IMR-90 (cell line): ENCODE results near the gene FAM89B. TPM values are rescaled to one million over a fixed set of nuclear protein-coding genes. Genes with fewer than 3 reads are reported as not detected.

Source experiments
- ATAC-seq: fragments of 200-7000 bp; cut with Tn5 transposase; 2 replicates; pipeline ENCODE4 v1.9.1; 2020; ENCODE audit warnings: low read depth, mild to moderate bottlenecking, moderate library complexity
- BruUV-seq: library from RNA; stranded (reverse); fragments of 400-500 nt; replicated peaks from 2 replicates; lab custom pipeline; 2021; lab: Mats Ljungman, UMichigan
- CTCF ChIA-PET: fragments of 300-600 bp; formaldehyde crosslinking; extraction: SDS; loops from one replicate; lab custom pipeline; 2021; ENCODE audit warnings: antibody characterized with exemption; lab: Yijun Ruan, JAX
- POLR2A ChIA-PET: fragments of 300-600 bp; sonication (Branson Sonifier 250); formaldehyde crosslinking; loops from one replicate; lab custom pipeline; 2022; ENCODE audit warnings: antibody characterized with exemption; ENCODE audit not compliant: unreplicated experiment; lab: Charles Lee
- DNase-seq: peaks from one replicate; pipeline ENCODE4 v3.0.0; 2013
- H2AFZ ChIP-seq: replicated peaks from 2 replicates; pipeline ENCODE3; 2013; ENCODE audit warnings: low read length, mild to moderate bottlenecking; ENCODE audit not compliant: poor library complexity
- H2AK5ac ChIP-seq: 2 replicates; pipeline ENCODE4 v1.6.1; 2013; ENCODE audit warnings: low read depth, low read length, inconsistent platforms
- H2AK9ac ChIP-seq: replicated peaks from 2 replicates; pipeline ENCODE3; 2013; ENCODE audit warnings: mild to moderate bottlenecking, low read depth, low read length, moderate library complexity; ENCODE audit not compliant: poor library complexity
- H2BK120ac ChIP-seq: 2 replicates; pipeline ENCODE4 v1.6.1; 2013; ENCODE audit warnings: low read depth, low read length, inconsistent platforms
- H2BK15ac ChIP-seq: 3 replicates; pipeline ENCODE4 v1.6.1; 2013; ENCODE audit warnings: low read depth, low read length, inconsistent platforms
- H2BK20ac ChIP-seq: 2 replicates; pipeline ENCODE4 v1.6.1; 2013; ENCODE audit warnings: low read depth, mild to moderate bottlenecking, inconsistent platforms, low read length, moderate library complexity
- H2BK5ac ChIP-seq: 2 replicates; pipeline ENCODE4 v1.6.1; 2013; ENCODE audit warnings: mild to moderate bottlenecking, low read depth, low read length, inconsistent platforms; ENCODE audit not compliant: poor library complexity, severe bottlenecking
- H3K14ac ChIP-seq: replicated peaks from 2 replicates; pipeline ENCODE4 v1.6.1; 2013; ENCODE audit warnings: low read depth, low read length, inconsistent platforms
- H3K18ac ChIP-seq: 2 replicates; pipeline ENCODE4 v1.6.1; 2013; ENCODE audit warnings: low read depth, low read length, control low read depth
- H3K23ac ChIP-seq: 2 replicates; pipeline ENCODE4 v1.6.1; 2013; ENCODE audit warnings: low read depth, low read length, inconsistent platforms
- H3K27ac ChIP-seq: 2 replicates; pipeline ENCODE4 v1.5.1; 2013; ENCODE audit warnings: mild to moderate bottlenecking, control low read depth, low read length; ENCODE audit not compliant: insufficient read depth
- H3K27me3 ChIP-seq: 2 replicates; pipeline ENCODE4 v1.6.1; 2013; ENCODE audit warnings: low read length; ENCODE audit not compliant: control insufficient read depth, insufficient read depth
- H3K36me3 ChIP-seq: 2 replicates; pipeline ENCODE4 v1.6.1; 2013; ENCODE audit warnings: low read length, mixed read lengths; ENCODE audit not compliant: control insufficient read depth, insufficient read depth
- H3K4ac ChIP-seq: 2 replicates; pipeline ENCODE4 v1.6.1; 2013; ENCODE audit warnings: low read depth, low read length, inconsistent platforms
- H3K4me1 ChIP-seq: 2 replicates; pipeline ENCODE4 v1.6.1; 2013; ENCODE audit warnings: low read length, mixed read lengths; ENCODE audit not compliant: control insufficient read depth, insufficient read depth
- H3K4me2 ChIP-seq: 2 replicates; pipeline ENCODE4 v1.6.1; 2013; ENCODE audit warnings: low read depth, mild to moderate bottlenecking, control low read depth, low read length, moderate library complexity
- H3K4me3 ChIP-seq: 2 replicates; pipeline ENCODE4 v1.5.1; 2013; ENCODE audit warnings: low read depth, mild to moderate bottlenecking, control low read depth, low read length, moderate library complexity; ENCODE audit not compliant: insufficient read depth
- H3K56ac ChIP-seq: 2 replicates; pipeline ENCODE4 v1.6.1; 2013; ENCODE audit warnings: low read length, inconsistent platforms; ENCODE audit not compliant: insufficient read depth; ENCODE audit errors: extremely low read depth
- H3K79me1 ChIP-seq, 2 experiments: 2 replicates each; pipeline ENCODE4 v1.6.1; 2013; ENCODE audit warnings: low read length in 2 of 2, inconsistent platforms in 1 of 2, low read depth in 1 of 2
- H3K9ac ChIP-seq: 2 replicates; pipeline ENCODE4 v1.6.1; 2013; ENCODE audit warnings: low read depth, low read length, control low read depth
- H3K9me1 ChIP-seq: 2 replicates; pipeline ENCODE4 v1.6.1; 2013; ENCODE audit warnings: low read length, inconsistent platforms; ENCODE audit not compliant: insufficient read depth
- H3K9me3 ChIP-seq: 2 replicates; pipeline ENCODE4 v1.6.1; 2013; ENCODE audit warnings: low read length; ENCODE audit not compliant: control insufficient read depth, insufficient read depth
- H4K20me1 ChIP-seq: 2 replicates; pipeline ENCODE4 v1.6.1; 2013; ENCODE audit warnings: low read length, inconsistent platforms; ENCODE audit not compliant: insufficient read depth
- H4K5ac ChIP-seq: 2 replicates; pipeline ENCODE4 v1.6.1; 2013; ENCODE audit warnings: mild to moderate bottlenecking, low read depth, low read length, control low read depth
- H4K8ac ChIP-seq, 2 experiments: 2 replicates each; pipeline ENCODE4 v1.6.1; 2013; ENCODE audit warnings: low read depth in 2 of 2, low read length in 2 of 2, control low read depth in 1 of 2, inconsistent platforms in 1 of 2
- H4K91ac ChIP-seq: 2 replicates; pipeline ENCODE4 v1.6.1; 2013; ENCODE audit warnings: low read depth, low read length, inconsistent platforms; ENCODE audit not compliant: insufficient read depth
- BHLHE40 ChIP-seq: fragments of 150-350 bp; IDR thresholded peaks from 2 replicates; pipeline ENCODE4 v1.6.1; 2016; ENCODE audit warnings: mild to moderate bottlenecking, low read depth, low read length
- ELK1 ChIP-seq: fragments of 150-350 bp; IDR thresholded peaks from 2 replicates; pipeline ENCODE4 v1.6.1; 2016; ENCODE audit warnings: low read depth, mild to moderate bottlenecking, low read length, moderate library complexity, borderline replicate concordance
- FOS ChIP-seq: fragments of 150-350 bp; IDR thresholded peaks from 2 replicates; pipeline ENCODE4 v1.6.1; 2016; ENCODE audit warnings: low read depth, low read length
- MAFK ChIP-seq: IDR thresholded peaks from 2 replicates; pipeline ENCODE4 v1.6.1; 2012; ENCODE audit warnings: low read depth, low read length, improper control_type of control experiment
- RAD21 ChIP-seq: IDR thresholded peaks from 2 replicates; pipeline ENCODE4 v1.6.1; 2012; ENCODE audit warnings: low read length, improper control_type of control experiment
- RCOR1 ChIP-seq: IDR thresholded peaks from 2 replicates; pipeline ENCODE4 v1.6.1; 2012; ENCODE audit warnings: mild to moderate bottlenecking, low read length, improper control_type of control experiment; ENCODE audit not compliant: insufficient replicate concordance
- SMC3 ChIP-seq: fragments of 150-350 bp; IDR thresholded peaks from 2 replicates; pipeline ENCODE4 v1.6.1; 2016; ENCODE audit warnings: low read depth, mild to moderate bottlenecking, antibody characterized with exemption, low read length, moderate library complexity
- WGBS, 2 experiments: methylation state at CpG; one replicate each; pipeline versions ENCODE4 v1.1.5 to v1.1.7; 2013; ENCODE audit warnings: missing lambda C conversion rate in 2 of 2; ENCODE audit not compliant: insufficient read length in 1 of 2; ENCODE audit errors: extremely low coverage in 2 of 2; 5-methylcytosine and 5-hydroxymethylcytosine counted together
- dilution Hi-C: fragments of 300-500 bp; cut with HindIII; formaldehyde crosslinking; loops from one replicate; pipeline ENCODE4 v1.14.3; 2018; ENCODE audit warnings: low sequenced_read_pairs; ENCODE audit not compliant: unreplicated experiment
- in situ Hi-C: fragments of 300-500 bp; cut with MboI; formaldehyde crosslinking; loops from 3 replicates; pipeline ENCODE4 v1.14.3; 2019; ENCODE audit warnings: low sequenced_read_pairs, inconsistent platforms, mixed read lengths
- intact Hi-C: fragments of 100-400 bp; cut with micrococcal nuclease; formaldehyde crosslinking; loops from 2 replicates; pipeline ENCODE4 v1.10.0; 2022
- polyA plus RNA-seq, 3 experiments: library from polyadenylated mRNA; depleted of rRNA; stranded (reverse); fragments of >200 nt; gene quantifications; 2 replicates each; pipeline ENCODE4 v1.2.3, GENCODE V29; 2012; ENCODE audit warnings: low replicate concordance in 1 of 3
- total RNA-seq: library from RNA; depleted of rRNA; stranded (reverse); fragments of >200 nt; gene quantifications from 2 replicates; pipeline ENCODE4 v1.2.3, GENCODE V29; 2012

Gene FAM89B
- total and polyA plus RNA-seq, 2 of the 4 experiments (the other 2 are of a cell fraction) = 12.0 to 65.5 TPM

- Histone ChIP-seq H3K9me1 (no peaks in the 10 kb centered on the region), H3K56ac (no peak overlapping the region), H4K20me1 (peaks cover 5% of the 10 kb centered on the region), H2BK5ac (no peak overlapping the region), H2AK9ac (peak overlapping the region; percentile 55), H3K27ac (no peak overlapping the region), H3K4me1 (peaks cover 4% of the 10 kb centered on the region), H3K18ac (no peak overlapping the region), H3K14ac (no peak overlapping the region), H3K9ac (no peak overlapping the region), H3K23ac (no peak overlapping the region), H2BK15ac (no peak overlapping the region), H3K27me3 (no peaks in the 10 kb centered on the region), H2AFZ (peak overlapping the region; percentile 81), H3K4me3 (no peak overlapping the region), H3K4ac (no peak overlapping the region), H3K79me1 (peaks cover 0 to 16% of the 10 kb centered on the region in 2 experiments; a peak in 1 of 4 replicates), H4K5ac (no peak overlapping the region), H4K91ac (no peak overlapping the region), H3K4me2 (no peak overlapping the region), H2BK120ac (no peak overlapping the region), H2BK20ac (no peak overlapping the region), H3K9me3 (no peaks in the 10 kb centered on the region), H3K36me3 (peaks cover 18% of the 10 kb centered on the region; the same call in 1 of the 2 replicates), H4K8ac (no peak overlapping the region), H2AK5ac (no peak overlapping the region)
- BruUV-seq = TSS peak; percentile 81
- ATAC-seq (peak; percentile 18), DNase-seq (peak; percentile 44)
- no peak for TF ChIP-seq SMC3
- TF ChIP-seq RAD21 = no peak
- no peak for TF ChIP-seq BHLHE40
- no peak for TF ChIP-seq RCOR1
- TF ChIP-seq ELK1 = no peak
- TF ChIP-seq FOS = no peak
- no peak for TF ChIP-seq MAFK
- WGBS, 2 experiments = 49% methylated on average over 79 of the region's 106 CpGs; no CpG with 5 or more reads in 1 of the 2 experiments
- dilution Hi-C loops (no loop called here), intact Hi-C loops (loop anchor here (2.0 kb wide), 1 partner anchor 15 kb away; the partner anchor contains the start of gene EHBP1L1), in situ Hi-C loops (no loop called here)
- CTCF ChIA-PET = interaction anchor here (0.6 kb wide), 1 partner anchor 62 kb away, joined by 3 read pairs; no protein-coding TSS in a partner anchor
- POLR2A ChIA-PET = interaction anchor here (0.5 to 0.6 kb wide), 2 partner anchors 191 to 226 kb away, joined by 3 to 6 read pairs; no protein-coding TSS in a partner anchor
These were observed 19.9 kb downstream of the FAM89B start for GRCh38 chr11:65591939-65592857.
